Adrenal gland (tissue), 5 donors: Measurements from ENCODE around the gene PRKCA.
"Not testable (repeated sequence)": the region's sequence is repeated elsewhere in the genome, so short reads cannot be mapped to it uniquely, and the experiment has no call there.

ENCODE experiments used
- CTCF ChIP-seq, 6 experiments: fragments of 450-650 bp in 4 of 6; fragments of 200-600 bp in 2 of 6; sonication (generic) in 1 of 6; IDR thresholded peaks; 1 replicate in 5 of 6; 2 replicates in 1 of 6; pipeline versions ENCODE4 v1.5.1 to v1.8.0; 2016 to 2021; ENCODE audit warnings: antibody characterized with exemption in 6 of 6, mild to moderate bottlenecking in 2 of 6, moderate library complexity in 1 of 6
- POLR2A ChIP-seq, 2 donors: fragments of 450-650 bp; IDR thresholded peaks; one replicate each; pipeline ENCODE4 v1.6.1; 2017; ENCODE audit warnings: antibody characterized with exemption in 2 of 2, mild to moderate bottlenecking in 2 of 2, moderate library complexity in 1 of 2
- donor health status: DM: no; HTN: no; CAD: no.

GRCh38 chr17:66324381-66325004 lies 22.1 kb downstream of the PRKCA start:
- TF ChIP-seq CTCF, POLR2A (IDR thresholded peaks at IDR 0.05): not testable (repeated sequence)
